GM18502 (cell line): ENCODE results near the gene PAOX.
"Not testable (repeated sequence)": the region's sequence is repeated elsewhere in the genome, so short reads cannot be mapped to it uniquely, and the experiment has no call there.

Experiments
- ATAC-seq: cut with Tn5 transposase; IDR thresholded peaks from one replicate; pipeline ENCODE4 v1.9.1; 2021; ENCODE audit warnings: mild to moderate bottlenecking; ENCODE audit not compliant: unreplicated experiment, poor library complexity

Gene PAOX

DNA sequence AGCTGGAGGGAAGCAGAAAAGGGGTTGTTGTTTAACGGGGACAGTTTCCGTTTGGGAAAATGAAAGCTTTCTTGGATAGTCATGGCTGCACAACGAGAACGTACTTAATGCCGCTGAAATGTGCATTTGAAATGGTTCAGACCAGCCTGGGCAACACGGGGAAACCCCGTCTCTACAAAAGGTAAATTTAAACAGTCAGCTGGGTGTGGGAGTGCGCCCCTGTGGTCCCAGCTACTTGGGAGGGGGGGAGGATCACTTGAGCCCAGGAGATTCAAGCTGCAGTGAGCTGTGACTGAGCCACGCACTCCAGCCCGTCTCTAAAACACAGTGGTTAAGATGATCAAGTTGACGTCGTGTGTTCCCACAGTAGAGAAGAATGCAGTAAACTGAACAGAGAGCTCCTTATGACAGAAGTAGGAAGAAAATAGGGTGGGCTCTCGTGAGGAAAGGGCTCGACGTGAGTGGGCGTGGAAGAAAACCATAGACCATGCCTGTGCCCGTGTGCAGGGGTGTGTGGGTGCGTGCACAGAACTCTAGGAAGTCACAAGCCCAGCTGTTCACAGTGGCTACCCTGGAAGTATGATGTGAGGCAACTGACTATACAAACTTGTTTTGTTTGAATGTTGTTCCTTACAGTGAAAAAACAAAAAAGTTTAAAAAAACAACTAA, 17.2 kb upstream of the PAOX start:
- no peak for ATAC-seq

GRCh38 chr10:133362846-133363245, 16.2 kb upstream of the PAOX start:
- no peak for ATAC-seq

GRCh38 chr10:133364645-133365431, 14.2 kb upstream of the PAOX start:
- no peak for ATAC-seq

DNA sequence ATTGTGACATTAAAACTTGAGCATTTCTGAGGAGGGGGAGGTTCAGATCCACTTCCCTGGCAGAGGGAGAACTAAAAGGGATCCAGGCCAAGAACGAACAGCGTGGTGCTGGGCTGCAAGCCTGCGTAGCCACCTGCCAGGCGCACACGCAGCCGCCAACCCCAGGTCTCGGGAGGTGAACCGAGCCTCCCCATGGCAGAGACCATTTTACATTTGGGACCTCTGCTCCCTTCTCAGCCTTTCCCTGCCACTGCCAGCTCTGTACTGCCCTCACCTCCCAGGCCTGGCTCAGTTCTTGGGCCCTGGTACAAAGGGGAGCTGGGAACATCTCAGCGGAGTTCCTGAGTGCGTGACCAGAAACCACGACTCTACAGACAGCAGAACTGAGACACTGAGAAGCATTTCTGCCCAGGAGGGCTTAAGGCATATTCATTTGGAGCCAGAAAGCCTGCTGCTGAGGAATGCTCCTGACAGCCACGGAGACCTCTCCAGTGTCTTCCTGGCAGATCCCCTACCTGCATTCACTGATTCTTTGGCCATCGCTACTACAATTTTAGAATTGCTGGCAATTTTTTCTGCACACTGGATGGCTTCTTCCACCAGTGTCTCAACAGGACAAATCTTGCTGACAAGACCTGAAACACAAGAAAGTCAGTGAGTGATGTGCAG, 13.5 kb upstream of the PAOX start:
- ATAC-seq = no peak

GRCh38 chr10:133366130-133366478, 13.0 kb upstream of the PAOX start:
- ATAC-seq = no peak

GRCh38 chr10:133366751-133367150, 12.3 kb upstream of the PAOX start:
- ATAC-seq = no peak

DNA sequence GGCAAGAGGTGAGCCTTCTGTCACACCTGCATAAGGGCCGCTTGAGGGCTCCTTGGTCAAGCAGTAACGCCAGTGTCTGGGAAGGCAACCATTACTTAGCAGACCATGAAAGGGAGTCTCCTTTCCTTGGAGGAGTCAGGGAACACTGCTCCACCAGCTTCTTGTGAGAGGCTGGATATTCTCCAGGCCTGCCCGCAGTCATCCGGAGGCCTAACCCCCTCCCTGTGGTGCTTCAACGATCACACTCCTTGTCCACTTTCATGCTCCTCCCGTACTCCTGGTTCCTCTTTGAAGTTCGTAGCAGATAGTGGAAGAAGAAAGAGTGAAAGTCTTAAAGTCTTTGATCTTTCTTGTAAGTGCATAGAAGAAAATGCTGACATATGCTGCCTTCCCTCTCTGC, 11.6 kb upstream of the PAOX start:
- ATAC-seq = not testable (repeated sequence)

DNA sequence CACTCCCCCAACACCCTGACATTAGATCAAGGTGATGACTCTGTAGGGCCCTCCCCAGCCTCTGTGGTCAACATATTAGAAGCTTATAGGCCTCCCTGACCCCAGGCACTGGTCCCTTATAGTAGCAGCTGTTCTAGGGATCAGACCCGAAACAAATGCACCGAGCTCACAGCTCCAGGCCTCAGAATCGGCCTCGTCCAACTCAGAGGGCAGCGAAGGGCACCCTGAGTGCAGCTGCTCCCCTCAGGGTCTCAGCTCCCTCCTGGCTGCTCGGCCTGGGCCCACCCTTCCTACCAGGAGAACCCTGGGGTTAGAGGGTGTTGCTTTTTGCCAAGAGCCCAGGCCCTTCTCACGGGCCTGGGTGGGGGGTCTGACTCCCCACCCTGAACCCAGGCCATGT, 10.9 kb upstream of the PAOX start:
- no peak for ATAC-seq

DNA sequence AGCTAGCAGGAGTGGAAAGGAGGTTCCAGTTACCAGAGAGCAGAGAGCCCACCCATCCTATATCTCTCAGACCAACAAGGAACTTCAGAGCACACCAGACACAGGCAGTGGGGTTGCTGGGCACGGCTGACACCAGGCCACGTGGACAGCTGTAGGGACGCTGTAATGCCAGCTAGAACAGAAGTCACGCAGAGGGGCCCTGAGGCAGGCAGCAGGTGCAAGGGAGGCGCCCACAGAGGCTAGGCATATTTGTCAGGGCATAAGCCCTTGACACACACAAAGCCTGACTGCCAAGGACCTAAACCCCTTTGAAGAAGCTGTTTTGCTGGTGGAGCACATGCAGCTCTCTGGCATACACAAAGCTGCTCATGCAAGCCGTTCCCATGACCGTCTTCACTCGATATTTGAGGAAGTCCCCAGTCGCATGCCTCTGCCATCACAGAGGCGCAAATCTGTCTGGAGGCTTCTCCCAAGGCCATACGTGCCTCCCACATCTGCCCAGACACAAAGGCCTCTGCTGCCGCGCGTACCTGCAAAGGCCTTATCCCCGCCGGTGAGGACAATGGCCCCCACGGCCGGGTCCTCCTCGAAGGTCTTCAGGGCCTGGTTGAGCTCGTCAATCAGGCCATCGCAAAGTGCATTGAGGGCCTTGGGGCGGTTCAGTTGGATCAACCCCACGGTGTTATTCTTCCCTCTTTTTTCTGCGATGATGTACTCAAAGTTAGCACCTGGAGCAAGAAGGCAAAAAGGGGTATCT, 8.9 kb upstream of the PAOX start:
- ATAC-seq = no peak

- no peak for ATAC-seq
These were observed 6.6 kb upstream of the PAOX start for GRCh38 chr10:133372507-133372906.

DNA sequence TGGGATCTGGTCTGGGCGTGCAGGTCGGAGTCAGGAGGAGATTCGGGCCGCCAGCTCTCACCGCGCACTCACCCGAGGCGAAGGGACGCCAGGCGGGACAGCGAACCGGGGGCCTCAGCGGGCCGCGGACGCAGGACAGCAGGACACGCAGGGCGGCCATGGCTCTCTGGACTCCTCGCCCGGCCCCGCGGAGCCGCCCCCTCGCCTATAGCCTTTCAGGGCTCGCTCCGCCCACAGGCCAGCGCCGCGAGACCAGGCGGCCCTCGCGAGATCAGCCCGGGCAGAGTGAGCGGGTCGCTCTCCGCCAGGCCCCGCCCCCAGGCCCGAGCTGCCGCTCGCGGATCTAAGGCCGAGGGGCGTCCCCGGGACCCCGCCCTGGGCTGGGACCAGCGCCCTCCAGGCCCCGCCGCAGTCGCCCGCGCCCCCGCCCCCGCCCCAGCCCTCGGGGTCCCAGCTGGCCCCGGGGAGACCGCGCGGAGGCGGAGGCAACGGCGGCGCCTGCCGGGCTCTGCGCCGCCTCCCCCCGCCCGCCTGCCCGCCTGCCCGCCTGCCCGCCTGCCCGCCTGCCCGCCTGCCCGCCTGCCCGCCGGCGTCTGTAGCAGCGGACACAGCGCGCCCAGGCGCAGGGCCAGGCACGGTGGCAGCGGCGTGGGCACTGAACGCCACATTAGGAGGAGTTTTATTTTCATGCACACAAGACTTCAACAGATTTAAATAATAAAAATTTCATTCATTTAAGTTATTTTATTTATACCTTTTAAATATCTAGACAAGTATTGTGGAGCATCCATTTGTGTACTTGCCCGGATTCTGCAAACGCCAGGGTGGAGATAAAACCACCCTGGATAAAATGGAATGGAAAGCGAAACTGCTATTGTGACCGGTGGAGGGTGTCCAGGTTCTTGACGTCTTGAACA, 5.6 kb upstream of the PAOX start, which contains the start of gene ECHS1:
Gene ECHS1 (minus strand): TSS at position 181 of the 917 bp plus-strand sequence. CDS start 21 bp downstream, at position 160.
- ATAC-seq = peak; percentile 95

GRCh38 chr10:133375357-133376115, 3.5 kb upstream of the PAOX start:
- no peak for ATAC-seq

DNA sequence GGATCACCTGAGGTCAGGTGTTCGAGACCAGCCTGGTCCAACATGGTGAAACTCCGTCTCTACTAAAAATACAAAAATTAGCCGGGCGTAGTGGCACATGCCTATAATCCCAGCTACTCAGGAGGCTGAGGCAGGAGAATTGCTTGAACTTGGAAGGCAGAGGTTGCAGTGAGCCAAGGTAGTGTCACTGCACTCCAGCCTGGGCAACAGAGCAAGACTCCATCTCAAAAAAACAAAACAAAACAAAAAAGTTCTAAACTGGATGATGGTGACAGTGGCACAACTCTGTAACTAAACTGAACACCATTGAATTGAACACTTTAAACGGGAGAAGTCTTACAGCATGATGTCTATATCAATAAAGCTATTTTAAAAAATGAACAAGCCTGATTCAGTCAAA, 2.9 kb upstream of the PAOX start:
- not testable (repeated sequence) for ATAC-seq

- ATAC-seq = no peak
These were observed 1.8 kb upstream of the PAOX start for GRCh38 chr10:133377025-133377817.

DNA sequence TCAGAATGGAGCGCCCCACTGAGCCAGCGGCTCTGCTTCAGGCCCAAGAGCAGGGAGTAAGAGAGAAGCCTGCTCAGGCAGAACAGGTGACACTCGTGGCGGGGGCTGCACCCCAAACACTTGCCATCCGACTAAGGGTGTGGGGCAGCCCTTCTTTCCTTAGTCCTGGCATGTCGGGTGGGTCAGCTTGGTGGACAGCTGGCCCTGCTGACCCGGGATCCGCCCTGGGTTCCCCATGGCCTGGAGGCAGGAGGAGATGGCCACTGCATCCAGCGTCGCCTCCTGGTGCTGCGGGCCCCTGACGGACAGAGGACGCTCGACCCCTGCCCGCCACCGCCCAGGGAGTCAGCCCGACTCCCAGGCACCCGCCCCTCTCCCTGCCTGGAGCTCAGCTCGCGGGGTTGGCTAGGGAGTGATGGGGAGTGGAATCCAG, 1.2 kb upstream of the PAOX start:
- ATAC-seq = no peak

- peak; percentile 41 for ATAC-seq
These were observed 588 bp upstream of the PAOX start for GRCh38 chr10:133378251-133379096.
